SK-N-SH (cell line): ENCODE measurements around the gene SNTG2. TPM values are rescaled to one million over a fixed set of nuclear protein-coding genes. Genes with fewer than 3 reads are reported as not detected.

Experiments
- CTCF ChIA-PET: fragments of 300-600, 350-600 bp; formaldehyde crosslinking; extraction: SDS; loops from one replicate; lab custom pipeline; 2021; lab: Yijun Ruan, JAX
- POLR2A ChIA-PET: fragments of 350-600 bp; sonication (Branson Sonifier 250); formaldehyde crosslinking; extraction: SDS; loops from one replicate; lab custom pipeline; 2020; ENCODE audit warnings: antibody characterized with exemption, inconsistent platforms; lab: Yijun Ruan, JAX
- DNase-seq: peaks from one replicate; pipeline ENCODE4 v3.0.0; 2012
- H2AFZ ChIP-seq: fragments of 200-600 bp; sonication (generic); 2 replicates; pipeline ENCODE4 v1.8.1; 2016; ENCODE audit warnings: antibody characterized with exemption, mild to moderate bottlenecking, low read depth
- H3F3A ChIP-seq: fragments of 200-600 bp; sonication (generic); replicated peaks from 2 replicates; pipeline ENCODE3; 2016; ENCODE audit warnings: antibody characterized with exemption, mild to moderate bottlenecking; ENCODE audit not compliant: insufficient read depth
- H3K27ac ChIP-seq, 2 experiments: fragments of 200-500 bp in 1 of 2; fragments of 200-600 bp in 1 of 2; sonication (Bioruptor generic) in 1 of 2; sonication (generic), shearing (Covaris generic) in 1 of 2; 2 replicates each; pipeline versions ENCODE4 v1.5.1 to v1.6.1; 2014 to 2016; ENCODE audit warnings: low read depth in 2 of 2, inconsistent platforms in 1 of 2, low read length in 1 of 2, mild to moderate bottlenecking in 1 of 2, mixed read lengths in 1 of 2
- H3K27me3 ChIP-seq: fragments of 200-600 bp; sonication (generic), shearing (Covaris generic); 2 replicates; pipeline ENCODE4 v1.6.1; 2016; ENCODE audit warnings: mixed run types; ENCODE audit not compliant: insufficient read depth
- H3K36me3 ChIP-seq, 2 experiments: fragments of 200-500 bp in 1 of 2; fragments of 200-600 bp in 1 of 2; sonication (Bioruptor generic) in 1 of 2; sonication (generic) in 1 of 2; replicated peaks in 1 of 2; 2 replicates each; pipeline versions ENCODE3 to v1.5.1; 2014 to 2016; ENCODE audit warnings: low read length in 1 of 2, mild to moderate bottlenecking in 1 of 2; ENCODE audit not compliant: insufficient read depth in 2 of 2, control insufficient read depth in 1 of 2
- H3K4me1 ChIP-seq, 2 experiments: fragments of 200-500 bp in 1 of 2; fragments of 200-600 bp in 1 of 2; sonication (Bioruptor generic) in 1 of 2; sonication (generic), shearing (Covaris generic) in 1 of 2; 2 replicates each; pipeline versions ENCODE4 v1.5.1 to v1.6.1; 2014 to 2016; ENCODE audit warnings: low read depth in 1 of 2, low read length in 1 of 2, mixed run types in 1 of 2; ENCODE audit not compliant: insufficient read depth in 2 of 2, control insufficient read depth in 1 of 2
- H3K4me2 ChIP-seq: fragments of 200-600 bp; sonication (generic), shearing (Covaris generic); 2 replicates; pipeline ENCODE4 v1.6.1; 2017; ENCODE audit warnings: mixed run types
- H3K4me3 ChIP-seq, 2 experiments: fragments of 200-500 bp in 1 of 2; fragments of 200-600 bp in 1 of 2; sonication (Bioruptor generic) in 1 of 2; sonication (generic), shearing (Covaris generic) in 1 of 2; 2 replicates each; pipeline versions ENCODE4 v1.5.1 to v1.8.1; 2014 to 2016; ENCODE audit warnings: low read depth in 2 of 2, inconsistent platforms in 1 of 2, low read length in 1 of 2, mild to moderate bottlenecking in 1 of 2, mixed read lengths in 1 of 2, moderate library complexity in 1 of 2
- H3K79me2 ChIP-seq: fragments of 200-600 bp; sonication (generic); 2 replicates; pipeline ENCODE4 v1.8.1; 2017; ENCODE audit warnings: mild to moderate bottlenecking; ENCODE audit not compliant: insufficient read depth
- H3K9ac ChIP-seq: fragments of 200-600 bp; sonication (generic); 2 replicates; pipeline ENCODE4 v1.6.1; 2017; ENCODE audit warnings: mixed run types
- H3K9me2 ChIP-seq: fragments of 200-600 bp; sonication (generic); 2 replicates; pipeline ENCODE4 v1.6.1; 2017; ENCODE audit warnings: mixed run types
- H3K9me3 ChIP-seq: fragments of 200-600 bp; sonication (generic); 2 replicates; pipeline ENCODE4 v1.6.1; 2017; ENCODE audit warnings: mixed run types, mild to moderate bottlenecking, moderate library complexity
- H4K20me1 ChIP-seq: fragments of 200-600 bp; sonication (generic); 2 replicates; pipeline ENCODE4 v1.6.1; 2017; ENCODE audit warnings: mild to moderate bottlenecking, mixed run types; ENCODE audit not compliant: insufficient read depth
- CHD2 ChIP-seq: fragments of 150-350 bp; IDR thresholded peaks from 2 replicates; pipeline ENCODE4 v1.6.1; 2018; ENCODE audit warnings: low read length; ENCODE audit not compliant: partially characterized antibody
- ELF1 ChIP-seq: IDR thresholded peaks from 2 replicates; pipeline ENCODE4 v1.4.0; 2012
- FOSL2 ChIP-seq: IDR thresholded peaks from 2 replicates; pipeline ENCODE4 v1.4.0; 2012; ENCODE audit warnings: low read depth, mild to moderate bottlenecking, moderate library complexity, borderline replicate concordance
- FOXJ3 ChIP-seq: sonication (generic); formaldehyde crosslinking; IDR thresholded peaks from 2 replicates; pipeline ENCODE4 v1.5.1; 2020; ENCODE audit warnings: mild to moderate bottlenecking, missing genetic modification reagents
- GABPA ChIP-seq: IDR thresholded peaks from 2 replicates; pipeline ENCODE4 v1.4.0; 2012; ENCODE audit warnings: low read depth, mild to moderate bottlenecking
- GATA2 ChIP-seq: sonication (generic); formaldehyde crosslinking; IDR thresholded peaks from 2 replicates; pipeline ENCODE4 v1.5.0; 2020; ENCODE audit warnings: mild to moderate bottlenecking, missing genetic modification reagents
- JUND ChIP-seq: IDR thresholded peaks from 2 replicates; pipeline ENCODE4 v1.4.0; 2012
- MAX ChIP-seq: IDR thresholded peaks from 2 replicates; pipeline ENCODE4 v1.4.0; 2012; ENCODE audit warnings: low read depth
- MEF2A ChIP-seq: IDR thresholded peaks from 2 replicates; pipeline ENCODE4 v1.4.0; 2012; ENCODE audit warnings: low read depth, borderline replicate concordance
- MXI1 ChIP-seq: IDR thresholded peaks from 2 replicates; pipeline ENCODE4 v1.6.1; 2012; ENCODE audit warnings: mild to moderate bottlenecking, low read depth, low read length, improper control_type of control experiment
- NFIC ChIP-seq: IDR thresholded peaks from 2 replicates; pipeline ENCODE4 v1.4.0; 2012; ENCODE audit warnings: borderline replicate concordance
- NRF1 ChIP-seq: IDR thresholded peaks from 2 replicates; pipeline ENCODE4 v1.6.1; 2012; ENCODE audit warnings: low read depth, mild to moderate bottlenecking, low read length
- PBX3 ChIP-seq: IDR thresholded peaks from 2 replicates; pipeline ENCODE4; 2012
- RAD21 ChIP-seq: IDR thresholded peaks from 2 replicates; pipeline ENCODE4 v1.6.1; 2012; ENCODE audit warnings: mild to moderate bottlenecking, low read length
- RFX5 ChIP-seq: IDR thresholded peaks from 2 replicates; pipeline ENCODE4 v1.6.1; 2012; ENCODE audit warnings: mild to moderate bottlenecking, improper control_type of control experiment, low read length
- RXRA ChIP-seq: IDR thresholded peaks from 2 replicates; pipeline ENCODE4 v1.4.0; 2012; ENCODE audit warnings: low read depth, mild to moderate bottlenecking, borderline replicate concordance
- TAF1 ChIP-seq: IDR thresholded peaks from 2 replicates; pipeline ENCODE4 v1.6.1; 2012; ENCODE audit warnings: low read depth, mild to moderate bottlenecking, low read length, moderate library complexity, borderline replicate concordance
- TCF12 ChIP-seq: IDR thresholded peaks from 2 replicates; pipeline ENCODE4 v1.4.0; 2012
- TEAD4 ChIP-seq: IDR thresholded peaks from 2 replicates; pipeline ENCODE4 v1.4.0; 2012; ENCODE audit warnings: mild to moderate bottlenecking, borderline replicate concordance; ENCODE audit not compliant: insufficient read depth
- YY1 ChIP-seq: IDR thresholded peaks from 2 replicates; pipeline ENCODE4 v1.4.0; 2012; ENCODE audit warnings: low read depth, mild to moderate bottlenecking
- whole genome bisulfite sequencing: methylation state at CpG from one replicate; pipeline ENCODE4 v1.1.6; 2017; ENCODE audit warnings: low lambda C conversion rate; 5-methylcytosine and 5-hydroxymethylcytosine counted together
- polyA plus RNA-seq, 3 experiments: library from polyadenylated mRNA; depleted of rRNA; stranded (reverse); fragments of >200 nt; gene quantifications; 2 replicates each; pipeline ENCODE4 v1.2.3, GENCODE V29; 2012
- TF ChIP-seq, protein P1 (sequence below): fragments of 150-350 bp; IDR thresholded peaks from 2 replicates; pipeline ENCODE4 v1.6.1; 2016; ENCODE audit warnings: mild to moderate bottlenecking, low read depth, low read length
- TF ChIP-seq, protein P2 (sequence below): fragments of 200-600 bp; sonication (generic); IDR thresholded peaks from 2 replicates; pipeline ENCODE4 v1.6.1; 2017; ENCODE audit warnings: antibody characterized with exemption, mild to moderate bottlenecking, moderate library complexity

SNTG2 gene
- polyA plus RNA-seq, 1 of the 3 experiments (the other 2 are of a cell fraction) = not detected

DNA sequence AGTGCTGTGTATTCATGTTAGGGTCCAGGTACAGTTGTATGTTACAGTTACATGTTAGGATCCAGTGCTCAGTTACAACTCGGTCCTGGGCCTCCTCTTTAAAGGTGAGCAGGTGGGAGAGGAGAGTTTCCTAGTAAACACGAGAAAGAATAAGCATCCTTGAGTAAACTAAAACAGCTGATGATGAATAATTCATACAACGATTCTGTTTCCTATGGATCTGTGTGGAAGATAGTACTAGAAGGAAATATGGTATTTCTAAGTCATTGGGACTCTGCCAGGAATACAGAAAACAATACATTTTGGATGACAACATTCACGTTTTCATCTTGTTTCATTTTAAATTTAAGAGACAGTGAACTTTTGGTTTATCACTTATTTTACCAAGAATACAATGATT lies 29.5 kb downstream of the SNTG2 start:
- Histone ChIP-seq H4K20me1 (no peaks in the 10 kb centered on the region), H3K9ac (no peak overlapping the region), H3K4me2 (no peak overlapping the region), H3K4me3 (no peak overlapping the region), H3K9me2 (no peaks in the 10 kb centered on the region), H3K4me1 (no peaks in the 10 kb centered on the region; a peak in 1 of 4 replicates), H3K79me2 (no peaks in the 10 kb centered on the region), H3K27me3 (no peaks in the 10 kb centered on the region), H2AFZ (no peak overlapping the region), H3F3A (no peaks in the 10 kb centered on the region), H3K36me3 (no peaks in the 10 kb centered on the region), H3K9me3 (no peaks in the 10 kb centered on the region), H3K27ac (no peak overlapping the region)
- DNase-seq = no peak
- WGBS = 13% methylated on average over 4 of the region's 4 CpGs
- no peak for TF ChIP-seq FOXJ3
- TF ChIP-seq PBX3 = no peak
- TF ChIP-seq ELF1 = no peak
- TF ChIP-seq GABPA = no peak
- TF ChIP-seq, protein P1, sequence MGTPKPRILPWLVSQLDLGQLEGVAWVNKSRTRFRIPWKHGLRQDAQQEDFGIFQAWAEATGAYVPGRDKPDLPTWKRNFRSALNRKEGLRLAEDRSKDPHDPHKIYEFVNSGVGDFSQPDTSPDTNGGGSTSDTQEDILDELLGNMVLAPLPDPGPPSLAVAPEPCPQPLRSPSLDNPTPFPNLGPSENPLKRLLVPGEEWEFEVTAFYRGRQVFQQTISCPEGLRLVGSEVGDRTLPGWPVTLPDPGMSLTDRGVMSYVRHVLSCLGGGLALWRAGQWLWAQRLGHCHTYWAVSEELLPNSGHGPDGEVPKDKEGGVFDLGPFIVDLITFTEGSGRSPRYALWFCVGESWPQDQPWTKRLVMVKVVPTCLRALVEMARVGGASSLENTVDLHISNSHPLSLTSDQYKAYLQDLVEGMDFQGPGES = no peak
- TF ChIP-seq, protein P2, sequence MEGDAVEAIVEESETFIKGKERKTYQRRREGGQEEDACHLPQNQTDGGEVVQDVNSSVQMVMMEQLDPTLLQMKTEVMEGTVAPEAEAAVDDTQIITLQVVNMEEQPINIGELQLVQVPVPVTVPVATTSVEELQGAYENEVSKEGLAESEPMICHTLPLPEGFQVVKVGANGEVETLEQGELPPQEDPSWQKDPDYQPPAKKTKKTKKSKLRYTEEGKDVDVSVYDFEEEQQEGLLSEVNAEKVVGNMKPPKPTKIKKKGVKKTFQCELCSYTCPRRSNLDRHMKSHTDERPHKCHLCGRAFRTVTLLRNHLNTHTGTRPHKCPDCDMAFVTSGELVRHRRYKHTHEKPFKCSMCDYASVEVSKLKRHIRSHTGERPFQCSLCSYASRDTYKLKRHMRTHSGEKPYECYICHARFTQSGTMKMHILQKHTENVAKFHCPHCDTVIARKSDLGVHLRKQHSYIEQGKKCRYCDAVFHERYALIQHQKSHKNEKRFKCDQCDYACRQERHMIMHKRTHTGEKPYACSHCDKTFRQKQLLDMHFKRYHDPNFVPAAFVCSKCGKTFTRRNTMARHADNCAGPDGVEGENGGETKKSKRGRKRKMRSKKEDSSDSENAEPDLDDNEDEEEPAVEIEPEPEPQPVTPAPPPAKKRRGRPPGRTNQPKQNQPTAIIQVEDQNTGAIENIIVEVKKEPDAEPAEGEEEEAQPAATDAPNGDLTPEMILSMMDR = no peak
- TF ChIP-seq RXRA = no peak
- no peak for TF ChIP-seq MAX
- TF ChIP-seq NRF1 = no peak
- no peak for TF ChIP-seq RAD21
- TF ChIP-seq YY1 = no peak
- no peak for TF ChIP-seq TAF1
- TF ChIP-seq JUND = no peak
- TF ChIP-seq MXI1 = no peak
- TF ChIP-seq NFIC = no peak
- no peak for TF ChIP-seq MEF2A
- TF ChIP-seq CHD2 = no peak
- ChIA-PET CTCF (no interaction called here), POLR2A (no interaction called here)

GRCh38 chr2:981258-981657 lies 30.6 kb downstream of the SNTG2 start:
- TF ChIP-seq PBX3 = no peak
- TF ChIP-seq FOSL2 = no peak
- no peak for TF ChIP-seq TCF12
- TF ChIP-seq TEAD4 = no peak
- TF ChIP-seq JUND = no peak
- TF ChIP-seq RXRA = no peak
- TF ChIP-seq RFX5 = no peak
- no peak for TF ChIP-seq GATA2 (CRISPR knock-in tag)
- no peak for TF ChIP-seq MEF2A
- no peak for TF ChIP-seq TAF1
- TF ChIP-seq NRF1 = no peak
- no peak for TF ChIP-seq YY1
- Histone ChIP-seq H3K27me3 (no peaks in the 10 kb centered on the region), H2AFZ (no peak overlapping the region), H3K4me2 (no peak overlapping the region), H3K4me1 (no peaks in the 10 kb centered on the region), H3K9me2 (no peaks in the 10 kb centered on the region), H3K9ac (no peak overlapping the region), H3K4me3 (no peak overlapping the region), H3K9me3 (no peaks in the 10 kb centered on the region), H3F3A (no peaks in the 10 kb centered on the region), H3K27ac (no peak overlapping the region), H3K79me2 (no peaks in the 10 kb centered on the region), H4K20me1 (no peaks in the 10 kb centered on the region), H3K36me3 (no peaks in the 10 kb centered on the region)
- 16% methylated on average over 3 of the region's 3 CpGs for WGBS
- no peak for DNase-seq
- ChIA-PET POLR2A (no interaction called here), CTCF (interaction anchor here (1.4 kb wide), 1 partner anchor 27 kb away, joined by 3 read pairs; no protein-coding TSS in a partner anchor)
